NB4 (cell line): Measurements from ENCODE around the gene SGCB.

Experiments
- CTCF ChIP-seq: IDR thresholded peaks from one replicate; pipeline ENCODE4 v1.5.1; 2012; ENCODE audit warnings: low read depth, low read length
- MYC ChIP-seq: IDR thresholded peaks from 2 replicates; pipeline ENCODE4 v1.6.1; 2011; ENCODE audit warnings: low read depth, low read length
- POLR2A ChIP-seq: IDR thresholded peaks from 2 replicates; pipeline ENCODE4 v1.6.1; 2011; ENCODE audit warnings: mild to moderate bottlenecking; ENCODE audit not compliant: insufficient read length; ENCODE audit errors: extremely low read depth

- TF ChIP-seq CTCF (no peak), POLR2A (no peak), MYC (no peak)
Observed at GRCh38 chr4:52071791-52072546, 33.9 kb upstream of the SGCB start.
